H9 (cell line): ENCODE measurements around the gene UCHL1. TPM values are rescaled to one million over a fixed set of nuclear protein-coding genes. Genes with fewer than 3 reads are reported as not detected.

Experiments
- DNase-seq: peaks from one replicate; pipeline ENCODE4 v3.0.0-alpha.2; 2017
- H2AFZ ChIP-seq: one replicate; pipeline ENCODE4 v1.6.1; 2013; ENCODE audit warnings: mild to moderate bottlenecking, low read length, control low read depth, moderate library complexity
- H2AK5ac ChIP-seq: 2 replicates; pipeline ENCODE4 v1.6.1; 2013; ENCODE audit warnings: low read length, control low read depth, mixed read lengths; ENCODE audit not compliant: insufficient read length
- H2BK120ac ChIP-seq: one replicate; pipeline ENCODE4 v1.6.1; 2013; ENCODE audit warnings: low read depth, mild to moderate bottlenecking, low read length, control low read depth, inconsistent platforms; ENCODE audit not compliant: poor library complexity, severe bottlenecking
- H2BK12ac ChIP-seq: 2 replicates; pipeline ENCODE4 v1.6.1; 2013; ENCODE audit warnings: low read length, control low read depth, mixed read lengths, low read depth; ENCODE audit not compliant: insufficient read length
- H2BK15ac ChIP-seq: 2 replicates; pipeline ENCODE4 v1.6.1; 2013; ENCODE audit warnings: low read depth, low read length, control low read depth
- H2BK20ac ChIP-seq: one replicate; pipeline ENCODE4 v1.6.1; 2013; ENCODE audit warnings: low read depth, mild to moderate bottlenecking, low read length, control low read depth, inconsistent platforms; ENCODE audit not compliant: poor library complexity, severe bottlenecking
- H2BK5ac ChIP-seq: 2 replicates; pipeline ENCODE4 v1.6.1; 2013; ENCODE audit warnings: low read length, control low read depth, mixed read lengths; ENCODE audit not compliant: insufficient read length
- H3K14ac ChIP-seq: 2 replicates; pipeline ENCODE4 v1.6.1; 2013; ENCODE audit warnings: low read length, control low read depth; ENCODE audit not compliant: insufficient read depth
- H3K18ac ChIP-seq: 2 replicates; pipeline ENCODE4 v1.6.1; 2013; ENCODE audit warnings: low read depth, mild to moderate bottlenecking, mixed read lengths, low read length, control low read depth; ENCODE audit not compliant: insufficient read length
- H3K23ac ChIP-seq: 2 replicates; pipeline ENCODE4 v1.6.1; 2013; ENCODE audit warnings: low read length, control low read depth, mixed read lengths, low read depth; ENCODE audit not compliant: insufficient read length
- H3K23me2 ChIP-seq: 2 replicates; pipeline ENCODE4 v1.6.1; 2013; ENCODE audit warnings: low read depth, mild to moderate bottlenecking, mixed read lengths, low read length, control low read depth; ENCODE audit not compliant: insufficient read length, poor library complexity, severe bottlenecking
- H3K27ac ChIP-seq: 2 replicates; pipeline ENCODE4 v1.5.1; 2013; ENCODE audit warnings: low read length, control low read depth, mixed read lengths, low read depth; ENCODE audit not compliant: insufficient read length
- H3K27me3 ChIP-seq: 2 replicates; pipeline ENCODE4 v1.6.1; 2013; ENCODE audit warnings: low read length, control low read depth, inconsistent platforms; ENCODE audit not compliant: insufficient read depth
- H3K4ac ChIP-seq: 2 replicates; pipeline ENCODE4 v1.6.1; 2013; ENCODE audit warnings: low read depth, mild to moderate bottlenecking, control low read depth, inconsistent platforms, low read length, moderate library complexity
- H3K4me1 ChIP-seq: 2 replicates; pipeline ENCODE4 v1.6.1; 2013; ENCODE audit warnings: low read length, control low read depth, inconsistent platforms; ENCODE audit not compliant: insufficient read depth
- H3K4me2 ChIP-seq: 2 replicates; pipeline ENCODE4 v1.6.1; 2013; ENCODE audit warnings: low read length, control low read depth, mixed read lengths; ENCODE audit not compliant: insufficient read length, insufficient read depth
- H3K56ac ChIP-seq: 2 replicates; pipeline ENCODE4 v1.6.1; 2013; ENCODE audit warnings: low read depth, mild to moderate bottlenecking, mixed read lengths, low read length, control low read depth; ENCODE audit not compliant: insufficient read length
- H3K79me1 ChIP-seq: 2 replicates; pipeline ENCODE4 v1.6.1; 2013; ENCODE audit warnings: low read depth, mild to moderate bottlenecking, moderate library complexity, low read length, control low read depth, inconsistent platforms; ENCODE audit not compliant: insufficient read depth, poor library complexity, severe bottlenecking
- H3K79me2 ChIP-seq: 2 replicates; pipeline ENCODE4 v1.6.1; 2013; ENCODE audit warnings: low read length, control low read depth, inconsistent platforms; ENCODE audit not compliant: insufficient read depth
- H3K9ac ChIP-seq: 2 replicates; pipeline ENCODE4 v1.6.1; 2013; ENCODE audit warnings: low read length, control low read depth, mixed read lengths; ENCODE audit not compliant: insufficient read length; ENCODE audit errors: extremely low read depth
- H3K9me3 ChIP-seq: one replicate; pipeline ENCODE4 v1.6.1; 2013; ENCODE audit warnings: low read depth, low read length, inconsistent platforms; ENCODE audit not compliant: control insufficient read depth
- H3T11ph ChIP-seq: one replicate; pipeline ENCODE4 v1.6.1; 2013; ENCODE audit warnings: mild to moderate bottlenecking, low read length, control low read depth, inconsistent platforms
- H4K20me1 ChIP-seq: one replicate; pipeline ENCODE4 v1.6.1; 2013; ENCODE audit not compliant: control insufficient read depth, insufficient read length, insufficient read depth
- H4K5ac ChIP-seq: 2 replicates; pipeline ENCODE4 v1.6.1; 2013; ENCODE audit warnings: low read depth, mild to moderate bottlenecking, mixed read lengths, low read length, control low read depth; ENCODE audit not compliant: insufficient read length
- H4K8ac ChIP-seq: replicated peaks from 2 replicates; pipeline ENCODE4 v1.6.1; 2013; ENCODE audit warnings: low read length, control low read depth, mixed read lengths, low read depth; ENCODE audit not compliant: insufficient read length
- H4K91ac ChIP-seq: 2 replicates; pipeline ENCODE4 v1.6.1; 2013; ENCODE audit warnings: low read depth, mild to moderate bottlenecking, moderate library complexity, mixed read lengths, low read length, control low read depth; ENCODE audit not compliant: insufficient read length
- H3K27ac Mint-ChIP-seq, 3 experiments: 2 replicates in 2 of 3; 3 replicates in 1 of 3; pipeline ENCODE4 v1.8.0; 2020 to 2021; ENCODE audit warnings: mixed read lengths in 3 of 3, mild to moderate bottlenecking in 1 of 3, moderate library complexity in 1 of 3
- H3K27me3 Mint-ChIP-seq: 2 replicates; pipeline ENCODE4 v1.8.0; 2021; ENCODE audit warnings: low read depth, mild to moderate bottlenecking, moderate library complexity, mixed read lengths
- H3K36me3 Mint-ChIP-seq, 3 experiments: 2 replicates in 2 of 3; 3 replicates in 1 of 3; pipeline ENCODE4 v1.8.0; 2020 to 2021; ENCODE audit warnings: low read depth in 3 of 3, mixed read lengths in 3 of 3; ENCODE audit not compliant: insufficient read depth in 1 of 3
- H3K4me1 Mint-ChIP-seq, 2 experiments: 2 replicates each; pipeline ENCODE4 v1.8.0; 2020; ENCODE audit warnings: mixed read lengths in 2 of 2
- H3K4me3 Mint-ChIP-seq, 2 experiments: 2 replicates in 1 of 2; 3 replicates in 1 of 2; pipeline ENCODE4 v1.8.0; 2020 to 2021; ENCODE audit warnings: mild to moderate bottlenecking in 2 of 2, mixed read lengths in 2 of 2, moderate library complexity in 1 of 2
- H3K9me3 Mint-ChIP-seq, 2 experiments: 2 replicates in 1 of 2; 3 replicates in 1 of 2; pipeline ENCODE4 v1.8.0; 2020; ENCODE audit warnings: mild to moderate bottlenecking in 2 of 2, mixed read lengths in 2 of 2, moderate library complexity in 1 of 2
- CTCF ChIP-seq: fragments of 200-600 bp; sonication (generic); conservative IDR thresholded peaks from 3 replicates; pipeline ENCODE4 v1.8.0; 2021; ENCODE audit warnings: antibody characterized with exemption, mild to moderate bottlenecking
- WGBS: extraction: QIAGEN DNeasy Blood & Tissue Kit; methylation state at CpG from one replicate; pipeline ENCODE4 v1.1.7; 2013; ENCODE audit warnings: missing lambda C conversion rate, low lambda C conversion rate, mixed read lengths; ENCODE audit not compliant: insufficient read length; ENCODE audit errors: extremely low coverage; 5-methylcytosine and 5-hydroxymethylcytosine counted together
- total RNA-seq: library from RNA; stranded (reverse); gene quantifications from 2 replicates; pipeline ENCODE4 v1.2.1, GENCODE V29; 2021

Gene UCHL1
- total RNA-seq, 1 experiment from 2014 or later = 513 TPM

GRCh38 chr4:41264212-41264611, 7.5 kb downstream of the UCHL1 start:
- Mint-ChIP-seq H3K27me3 (no peaks in the 10 kb centered on the region), H3K27ac (no peak overlapping the region), H3K36me3 (peaks cover 69 to 96% (median 92%) of the 10 kb centered on the region in 3 experiments), H3K9me3 (no peaks in the 10 kb centered on the region), H3K4me1 (peaks cover 0 to 4% of the 10 kb centered on the region in 2 experiments; a peak in 1 of 4 replicates), H3K4me3 (no peak overlapping the region)
- Histone ChIP-seq H3K4ac (no peak overlapping the region), H4K5ac (no peak overlapping the region), H3K4me1 (no peaks in the 10 kb centered on the region), H3K14ac (no peak overlapping the region), H3K27me3 (no peaks in the 10 kb centered on the region), H4K91ac (no peak overlapping the region), H3K79me1 (no peaks in the 10 kb centered on the region), H3K18ac (no peak overlapping the region), H3K56ac (no peak overlapping the region), H4K20me1 (no peaks in the 10 kb centered on the region), H3K4me2 (no peak overlapping the region), H2AFZ (no peak overlapping the region), H3K23me2 (no peaks in the 10 kb centered on the region), H3K9ac (no peak overlapping the region), H3T11ph (no peak overlapping the region), H4K8ac (no peak overlapping the region), H3K79me2 (no peaks in the 10 kb centered on the region), H2BK15ac (no peak overlapping the region), H2BK120ac (no peak overlapping the region), H3K9me3 (no peaks in the 10 kb centered on the region), H2BK12ac (no peak overlapping the region), H2BK5ac (no peak overlapping the region), H3K23ac (no peak overlapping the region), H2AK5ac (no peak overlapping the region), H2BK20ac (no peak overlapping the region), H3K27ac (no peak overlapping the region)
- WGBS = no CpG with 5 or more reads among the region's 1 CpG
- no peak for TF ChIP-seq CTCF
- no peak for DNase-seq
